Duodenal mucosa (tissue), 2 donors: Measurements from ENCODE around the gene SLC10A1.
"Not testable (repeated sequence)": the region's sequence is repeated elsewhere in the genome, so short reads cannot be mapped to it uniquely, and the experiment has no call there.

Source experiments
- H3K27ac ChIP-seq: one replicate; pipeline ENCODE4 v1.7.0; 2013; ENCODE audit warnings: low read depth, low read length
- H3K27me3 ChIP-seq, 2 donors: one replicate each; pipeline ENCODE4 v1.7.0; 2013; ENCODE audit warnings: low read length in 2 of 2, control low read depth in 1 of 2; ENCODE audit not compliant: insufficient read depth in 2 of 2, control insufficient read depth in 1 of 2
- H3K36me3 ChIP-seq, 2 donors: one replicate each; pipeline ENCODE4 v1.7.0; 2013; ENCODE audit warnings: low read length in 2 of 2, control low read depth in 1 of 2; ENCODE audit not compliant: insufficient read depth in 2 of 2, control insufficient read depth in 1 of 2
- H3K4me1 ChIP-seq, 2 donors: one replicate each; pipeline ENCODE4 v1.7.0; 2013; ENCODE audit warnings: low read length in 2 of 2, control low read depth in 1 of 2; ENCODE audit not compliant: insufficient read depth in 2 of 2, control insufficient read depth in 1 of 2
- H3K4me3 ChIP-seq, 2 donors: one replicate each; pipeline ENCODE4 v1.7.0; 2013; ENCODE audit warnings: low read length in 2 of 2, low read depth in 1 of 2
- H3K9ac ChIP-seq, 2 donors: one replicate each; pipeline ENCODE4 v1.7.0; 2013; ENCODE audit warnings: low read length in 2 of 2, low read depth in 1 of 2
- H3K9me3 ChIP-seq, 2 donors: one replicate each; pipeline ENCODE4 v1.7.0; 2013; ENCODE audit warnings: low read length in 2 of 2, control low read depth in 1 of 2; ENCODE audit not compliant: control insufficient read depth in 1 of 2

Gene SLC10A1

GRCh38 chr14:69731919-69732598 is 65.0 kb downstream of the SLC10A1 start:
- H3K27ac ChIP-seq, H3K36me3 ChIP-seq: not testable (repeated sequence)

GRCh38 chr14:69727860-69728259 is 69.2 kb downstream of the SLC10A1 start:
- Histone ChIP-seq H3K36me3 (no peaks in the 10 kb centered on the region), H3K27ac (no peak overlapping the region), H3K4me3 (no peak overlapping the region), H3K9ac (no peak overlapping the region), H3K27me3 (no peaks in the 10 kb centered on the region), H3K9me3 (no peaks in the 10 kb centered on the region), H3K4me1 (peaks cover 6 to 8% of the 10 kb centered on the region in 2 donors)

More at GRCh38 chr14:69731919-69732598, 65.0 kb downstream of the SLC10A1 start:
- not testable (repeated sequence) for H3K4me1 ChIP-seq, H3K27me3 ChIP-seq, H3K9ac ChIP-seq, H3K9me3 ChIP-seq, H3K4me3 ChIP-seq

- H3K27ac ChIP-seq, result no peak overlapping the region
- peak overlapping the region; percentile 60 to 64 for H3K4me3 ChIP-seq
- H3K9me3 ChIP-seq, result no peaks in the 10 kb centered on the region
- H3K4me1 ChIP-seq, result peaks cover 6 to 8% of the 10 kb centered on the region in 2 donors
- peak overlapping the region; percentile 54 to 60 for H3K9ac ChIP-seq
- H3K36me3 ChIP-seq, result no peaks in the 10 kb centered on the region
- no peaks in the 10 kb centered on the region for H3K27me3 ChIP-seq
Observed at GRCh38 chr14:69726761-69727511, 70.1 kb downstream of the SLC10A1 start.
